ENCODE data around the gene TNRC6B. TPM values are rescaled to one million over a fixed set of nuclear protein-coding genes. Genes with fewer than 3 reads are reported as not detected.
"Not testable (repeated sequence)": the region's sequence is repeated elsewhere in the genome, so short reads cannot be mapped to it uniquely, and the experiment has no call there.

TNRC6B gene
- total RNA-seq, 3 donors from 2014 or later: 19.4 to 21.6 (median 21.2) TPM

- Mint-ChIP-seq H3K36me3 (ENCODE audit: insufficient read depth) (peaks cover 3% of the 10 kb centered on the region), H3K4me3 (peak overlapping the region; percentile 27), H3K27me3 (ENCODE audit: low read depth) (no peaks in the 10 kb centered on the region), H3K4me1 (ENCODE audit: low read depth) (peaks cover 77% of the 10 kb centered on the region), H3K9me3 (no peaks in the 10 kb centered on the region)
- DNase-seq (peak; percentile 42), ATAC-seq (peak; percentile 93 to 98)
These were observed 19.1 kb downstream of the TNRC6B start for GRCh38 chr22:40196628-40197360.

GRCh38 chr22:40197421-40197820 lies 19.7 kb downstream of the TNRC6B start:
- not testable (repeated sequence) for ATAC-seq; H3K36me3 Mint-ChIP-seq (ENCODE audit: insufficient read depth); H3K9me3 Mint-ChIP-seq; DNase-seq; H3K27me3 Mint-ChIP-seq (ENCODE audit: low read depth); H3K4me3 Mint-ChIP-seq
- H3K4me1 Mint-ChIP-seq (ENCODE audit: low read depth): peaks cover 78% of the 10 kb centered on the region

- ATAC-seq: no peak
- H3K9me3 Mint-ChIP-seq: no peaks in the 10 kb centered on the region
- H3K4me1 Mint-ChIP-seq (ENCODE audit: low read depth): peaks cover 78% of the 10 kb centered on the region
- DNase-seq: no peak
- H3K4me3 Mint-ChIP-seq: no peak overlapping the region
- H3K36me3 Mint-ChIP-seq (ENCODE audit: insufficient read depth): peaks cover 3% of the 10 kb centered on the region
- no peaks in the 10 kb centered on the region for H3K27me3 Mint-ChIP-seq (ENCODE audit: low read depth)
These were observed 21.0 kb downstream of the TNRC6B start for GRCh38 chr22:40198733-40199132.

GRCh38 chr22:40199223-40199622 lies 21.5 kb downstream of the TNRC6B start:
- DNase-seq (no peak), ATAC-seq (no peak)
- Mint-ChIP-seq H3K36me3 (ENCODE audit: insufficient read depth) (peaks cover 3% of the 10 kb centered on the region), H3K4me1 (ENCODE audit: low read depth) (peaks cover 78% of the 10 kb centered on the region), H3K4me3 (no peak overlapping the region), H3K27me3 (ENCODE audit: low read depth) (no peaks in the 10 kb centered on the region), H3K9me3 (no peaks in the 10 kb centered on the region)

GRCh38 chr22:40199852-40200251 lies 22.1 kb downstream of the TNRC6B start:
- Mint-ChIP-seq H3K36me3 (ENCODE audit: insufficient read depth) (peaks cover 3% of the 10 kb centered on the region), H3K27me3 (ENCODE audit: low read depth) (no peaks in the 10 kb centered on the region), H3K4me1 (ENCODE audit: low read depth) (peaks cover 78% of the 10 kb centered on the region), H3K4me3 (no peak overlapping the region), H3K9me3 (no peaks in the 10 kb centered on the region)
- ATAC-seq (no peak), DNase-seq (no peak)

GRCh38 chr22:40200795-40201530 lies 23.2 kb downstream of the TNRC6B start:
- ATAC-seq: peak; percentile 23
- Mint-ChIP-seq H3K4me3 (no peak overlapping the region), H3K27me3 (ENCODE audit: low read depth) (no peaks in the 10 kb centered on the region), H3K9me3 (no peaks in the 10 kb centered on the region), H3K4me1 (ENCODE audit: low read depth) (peaks cover 78% of the 10 kb centered on the region), H3K36me3 (ENCODE audit: insufficient read depth) (peaks cover 3% of the 10 kb centered on the region)
- no peak for DNase-seq

GRCh38 chr22:40202225-40202944 lies 24.7 kb downstream of the TNRC6B start:
- ATAC-seq: no peak
- H3K4me3 Mint-ChIP-seq: no peak overlapping the region
- no peaks in the 10 kb centered on the region for H3K27me3 Mint-ChIP-seq (ENCODE audit: low read depth)
- DNase-seq: no peak
- peaks cover 72% of the 10 kb centered on the region for H3K4me1 Mint-ChIP-seq (ENCODE audit: low read depth)
- H3K9me3 Mint-ChIP-seq: no peaks in the 10 kb centered on the region
- peaks cover 3% of the 10 kb centered on the region for H3K36me3 Mint-ChIP-seq (ENCODE audit: insufficient read depth)

- H3K4me1 Mint-ChIP-seq (ENCODE audit: low read depth): peaks cover 73% of the 10 kb centered on the region
- H3K4me3 Mint-ChIP-seq: peak overlapping the region; percentile 66
These were observed 25.8 kb downstream of the TNRC6B start for GRCh38 chr22:40203572-40203971.

GRCh38 chr22:40204321-40205116 lies 26.8 kb downstream of the TNRC6B start:
- no peak overlapping the region for H3K4me3 Mint-ChIP-seq
- no peaks in the 10 kb centered on the region for H3K9me3 Mint-ChIP-seq
- no peak for DNase-seq
- peaks cover 71% of the 10 kb centered on the region for H3K4me1 Mint-ChIP-seq (ENCODE audit: low read depth)
- H3K36me3 Mint-ChIP-seq (ENCODE audit: insufficient read depth): peaks cover under 1% of the 10 kb centered on the region
- ATAC-seq: no peak
- H3K27me3 Mint-ChIP-seq (ENCODE audit: low read depth): no peaks in the 10 kb centered on the region

More at GRCh38 chr22:40203572-40203971, 25.8 kb downstream of the TNRC6B start:
- ATAC-seq: peak; percentile 86 to 89
- DNase-seq: peak; percentile 16
- H3K36me3 Mint-ChIP-seq (ENCODE audit: insufficient read depth): peaks cover 3% of the 10 kb centered on the region
- no peaks in the 10 kb centered on the region for H3K9me3 Mint-ChIP-seq
- H3K27me3 Mint-ChIP-seq (ENCODE audit: low read depth): no peaks in the 10 kb centered on the region

GRCh38 chr22:40206561-40206960 lies 28.8 kb downstream of the TNRC6B start:
- Mint-ChIP-seq H3K9me3 (no peaks in the 10 kb centered on the region), H3K4me3 (no peak overlapping the region), H3K4me1 (ENCODE audit: low read depth) (peaks cover 79% of the 10 kb centered on the region), H3K27me3 (ENCODE audit: low read depth) (no peaks in the 10 kb centered on the region), H3K36me3 (ENCODE audit: insufficient read depth) (no peaks in the 10 kb centered on the region)
- DNase-seq: no peak
- no peak for ATAC-seq

GRCh38 chr22:40210818-40211217 lies 33.1 kb downstream of the TNRC6B start:
- H3K9me3 Mint-ChIP-seq: no peaks in the 10 kb centered on the region
- peaks cover under 1% of the 10 kb centered on the region for H3K36me3 Mint-ChIP-seq (ENCODE audit: insufficient read depth)
- H3K4me3 Mint-ChIP-seq: no peak overlapping the region
- peak; percentile 84 to 90 for ATAC-seq
- DNase-seq: no peak
- H3K27me3 Mint-ChIP-seq (ENCODE audit: low read depth): no peaks in the 10 kb centered on the region
- H3K4me1 Mint-ChIP-seq (ENCODE audit: low read depth): peaks cover 81% of the 10 kb centered on the region

GRCh38 chr22:40211476-40212054 lies 33.8 kb downstream of the TNRC6B start:
- Mint-ChIP-seq H3K4me1 (ENCODE audit: low read depth) (peaks cover 84% of the 10 kb centered on the region), H3K27me3 (ENCODE audit: low read depth) (no peaks in the 10 kb centered on the region), H3K4me3 (no peak overlapping the region), H3K9me3 (no peaks in the 10 kb centered on the region), H3K36me3 (ENCODE audit: insufficient read depth) (peaks cover 2% of the 10 kb centered on the region)
- no peak for DNase-seq
- ATAC-seq: no peak

GRCh38 chr22:40212121-40212520 lies 34.4 kb downstream of the TNRC6B start:
- Mint-ChIP-seq H3K36me3 (ENCODE audit: insufficient read depth) (peaks cover 2% of the 10 kb centered on the region), H3K27me3 (ENCODE audit: low read depth) (no peaks in the 10 kb centered on the region), H3K4me1 (ENCODE audit: low read depth) (peaks cover 86% of the 10 kb centered on the region), H3K4me3 (no peak overlapping the region), H3K9me3 (no peaks in the 10 kb centered on the region)
- no peak for DNase-seq
- no peak for ATAC-seq

Data from activated T-cell treated with anti-CD3 and anti-CD28 coated beads, Interleukin-2, amount 50 U/mL, for 4 hours (primary cell).